ENCODE data around the gene EPHA3.

Gene EPHA3

DNA sequence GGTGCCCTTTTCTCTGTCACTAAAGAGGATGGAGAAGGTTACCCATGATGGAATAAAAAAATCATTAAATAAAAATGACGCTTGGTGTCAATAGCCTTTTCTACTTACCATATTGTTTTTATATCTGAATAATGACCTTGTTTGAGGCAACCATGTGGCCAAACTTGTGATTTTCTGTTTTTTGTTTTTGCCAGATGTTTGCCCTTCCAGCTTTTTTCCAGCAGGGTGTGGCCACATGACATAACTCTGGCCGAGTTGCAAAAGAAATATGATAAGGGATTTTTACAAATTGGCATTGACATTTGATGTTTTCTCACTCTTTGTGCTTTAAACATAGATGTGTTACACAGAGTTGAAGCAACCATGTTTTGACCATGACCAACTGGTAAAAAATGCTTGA is 39.7 kb upstream of the EPHA3 start:
- Histone ChIP-seq H3K14ac (ENCODE audit: low read length) (no peak overlapping the region), H2BK15ac (ENCODE audit: low read length) (no peak overlapping the region), H3K18ac (ENCODE audit: low read length) (no peak overlapping the region), H4K91ac (ENCODE audit: low read depth, low read length, poor library complexity) (no peak overlapping the region), H3K4me3 (ENCODE audit: low read length in 2 of 2) (no peak overlapping the region), H3K4me1 (ENCODE audit: control insufficient read depth in 2 of 2, insufficient read depth in 1 of 2, low read depth in 1 of 2, low read length in 2 of 2) (peaks cover 0 to 3% of the 10 kb centered on the region in 2 donors), H3K9ac (ENCODE audit: low read depth, low read length, poor library complexity) (no peak overlapping the region), H3K4ac (ENCODE audit: low read length) (no peak overlapping the region), H4K8ac (ENCODE audit: low read depth, low read length) (no peak overlapping the region), H2AFZ (ENCODE audit: low read length) (no peak overlapping the region), H3K4me2 (ENCODE audit: insufficient read depth, low read length, poor library complexity, severe bottlenecking) (no peak overlapping the region), H3K23ac (ENCODE audit: low read depth, low read length, poor library complexity) (no peak overlapping the region), H2BK120ac (ENCODE audit: low read depth, low read length) (no peak overlapping the region), H3K27me3 (ENCODE audit: control insufficient read depth in 3 of 3, insufficient read depth in 3 of 3, low read depth in 1 of 3, low read length in 3 of 3) (no peaks in the 10 kb centered on the region), H2BK5ac (ENCODE audit: low read length) (no peak overlapping the region), H2AK5ac (ENCODE audit: low read depth, low read length) (no peak overlapping the region), H3K79me1 (ENCODE audit: low read depth, low read length) (no peaks in the 10 kb centered on the region), H2BK12ac (ENCODE audit: low read length) (no peak overlapping the region), H3K36me3 (replicated peaks in 1 of 2; ENCODE audit: control insufficient read depth in 2 of 2, insufficient read depth in 2 of 2, low read length in 2 of 2) (no peaks in the 10 kb centered on the region), H3K27ac (replicated peaks; ENCODE audit: low read length) (no peak overlapping the region), H3K9me3 (replicated peaks in 1 of 2; ENCODE audit: control insufficient read depth in 2 of 2, insufficient read depth in 1 of 2, low read depth in 1 of 2, low read length in 2 of 2) (no peaks in the 10 kb centered on the region)
- no CpG with 5 or more reads among the region's 2 CpGs for WGBS, 2 donors (ENCODE audit: extremely low coverage in 2 of 2, insufficient read length in 2 of 2, insufficient replicate concordance in 1 of 2)
- DNase-seq (ENCODE audit: low spot score), result no peak

DNA sequence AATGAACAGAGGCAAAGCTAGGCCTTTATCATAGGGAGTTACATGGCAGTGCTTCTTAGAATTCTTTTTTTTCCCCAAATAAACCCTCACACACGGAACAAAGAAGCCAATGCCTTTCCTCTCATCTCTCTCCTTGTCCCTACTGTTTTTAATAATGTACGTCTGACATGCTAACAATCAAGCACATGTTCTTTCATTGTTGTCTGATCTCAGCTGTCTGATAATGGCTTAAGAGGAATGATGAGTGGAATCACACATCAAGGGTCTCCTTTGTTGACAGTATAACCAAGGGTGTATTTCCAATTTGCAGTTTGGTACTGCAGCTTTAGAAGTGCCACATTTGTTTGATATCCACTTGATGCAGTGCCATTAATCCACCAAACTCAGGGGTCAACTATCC is 34.8 kb upstream of the EPHA3 start:
- H3K4ac ChIP-seq (ENCODE audit: low read length), result no peak overlapping the region
- no peak overlapping the region for H3K23ac ChIP-seq (ENCODE audit: low read depth, low read length, poor library complexity)
- H3K27me3 ChIP-seq (ENCODE audit: control insufficient read depth in 3 of 3, insufficient read depth in 3 of 3, low read depth in 1 of 3, low read length in 3 of 3), result no peaks in the 10 kb centered on the region
- H2BK5ac ChIP-seq (ENCODE audit: low read length), result no peak overlapping the region
- H2BK120ac ChIP-seq (ENCODE audit: low read depth, low read length), result no peak overlapping the region
- H3K4me1 ChIP-seq (ENCODE audit: control insufficient read depth in 2 of 2, insufficient read depth in 1 of 2, low read depth in 1 of 2, low read length in 2 of 2), result peaks cover 0 to 4% of the 10 kb centered on the region in 2 donors
- H3K79me1 ChIP-seq (ENCODE audit: low read depth, low read length), result no peaks in the 10 kb centered on the region
- no peak overlapping the region for H2BK15ac ChIP-seq (ENCODE audit: low read length)
- no peak overlapping the region for H3K4me2 ChIP-seq (ENCODE audit: insufficient read depth, low read length, poor library complexity, severe bottlenecking)
- H2AFZ ChIP-seq (ENCODE audit: low read length), result peak overlapping the region; percentile 65
- no peak overlapping the region for H4K91ac ChIP-seq (ENCODE audit: low read depth, low read length, poor library complexity)
- no peak overlapping the region for H3K18ac ChIP-seq (ENCODE audit: low read length)
- H2AK5ac ChIP-seq (ENCODE audit: low read depth, low read length), result no peak overlapping the region
- H3K4me3 ChIP-seq (ENCODE audit: low read length in 2 of 2), result no peak overlapping the region
- no CpG with 5 or more reads among the region's 2 CpGs for WGBS, 2 donors (ENCODE audit: extremely low coverage in 2 of 2, insufficient read length in 2 of 2, insufficient replicate concordance in 1 of 2)
- H3K9ac ChIP-seq (ENCODE audit: low read depth, low read length, poor library complexity), result no peak overlapping the region
- no peak overlapping the region for H3K27ac ChIP-seq (replicated peaks; ENCODE audit: low read length)
- H3K9me3 ChIP-seq (replicated peaks in 1 of 2; ENCODE audit: control insufficient read depth in 2 of 2, insufficient read depth in 1 of 2, low read depth in 1 of 2, low read length in 2 of 2), result no peaks in the 10 kb centered on the region
- no peaks in the 10 kb centered on the region for H3K36me3 ChIP-seq (replicated peaks in 1 of 2; ENCODE audit: control insufficient read depth in 2 of 2, insufficient read depth in 2 of 2, low read length in 2 of 2)
- no peak overlapping the region for H3K14ac ChIP-seq (ENCODE audit: low read length)
- no peak overlapping the region for H2BK12ac ChIP-seq (ENCODE audit: low read length)
- H4K8ac ChIP-seq (ENCODE audit: low read depth, low read length), result no peak overlapping the region
- no peak for DNase-seq (ENCODE audit: low spot score)

- H3K23ac ChIP-seq (ENCODE audit: low read depth, low read length, poor library complexity), result no peak overlapping the region
- H2AK5ac ChIP-seq (ENCODE audit: low read depth, low read length), result no peak overlapping the region
- DNase-seq (ENCODE audit: low spot score), result no peak
- no peak overlapping the region for H4K91ac ChIP-seq (ENCODE audit: low read depth, low read length, poor library complexity)
- no peak overlapping the region for H3K4me3 ChIP-seq (ENCODE audit: low read length in 2 of 2)
- H3K4ac ChIP-seq (ENCODE audit: low read length), result no peak overlapping the region
- H2BK15ac ChIP-seq (ENCODE audit: low read length), result no peak overlapping the region
- no peak overlapping the region for H2BK120ac ChIP-seq (ENCODE audit: low read depth, low read length)
- H3K18ac ChIP-seq (ENCODE audit: low read length), result no peak overlapping the region
- no peak overlapping the region for H3K4me2 ChIP-seq (ENCODE audit: insufficient read depth, low read length, poor library complexity, severe bottlenecking)
- H3K9ac ChIP-seq (ENCODE audit: low read depth, low read length, poor library complexity), result no peak overlapping the region
- H2AFZ ChIP-seq (ENCODE audit: low read length), result no peak overlapping the region
- H3K4me1 ChIP-seq (ENCODE audit: control insufficient read depth in 2 of 2, insufficient read depth in 1 of 2, low read depth in 1 of 2, low read length in 2 of 2), result no peaks in the 10 kb centered on the region
- no peaks in the 10 kb centered on the region for H3K27me3 ChIP-seq (ENCODE audit: control insufficient read depth in 3 of 3, insufficient read depth in 3 of 3, low read depth in 1 of 3, low read length in 3 of 3)
- H3K36me3 ChIP-seq (replicated peaks in 1 of 2; ENCODE audit: control insufficient read depth in 2 of 2, insufficient read depth in 2 of 2, low read length in 2 of 2), result peaks cover 0 to 1% of the 10 kb centered on the region in 2 donors
- no peak overlapping the region for H2BK12ac ChIP-seq (ENCODE audit: low read length)
- no peaks in the 10 kb centered on the region for H3K9me3 ChIP-seq (replicated peaks in 1 of 2; ENCODE audit: control insufficient read depth in 2 of 2, insufficient read depth in 1 of 2, low read depth in 1 of 2, low read length in 2 of 2)
- no peak overlapping the region for H3K27ac ChIP-seq (replicated peaks; ENCODE audit: low read length)
- no peak overlapping the region for H3K14ac ChIP-seq (ENCODE audit: low read length)
- no CpG with 5 or more reads among the region's 1 CpG for WGBS, 2 donors (ENCODE audit: extremely low coverage in 2 of 2, insufficient read length in 2 of 2, insufficient replicate concordance in 1 of 2)
- no peak overlapping the region for H4K8ac ChIP-seq (ENCODE audit: low read depth, low read length)
- no peaks in the 10 kb centered on the region for H3K79me1 ChIP-seq (ENCODE audit: low read depth, low read length)
- H2BK5ac ChIP-seq (ENCODE audit: low read length), result no peak overlapping the region
These were observed 27.5 kb upstream of the EPHA3 start for GRCh38 chr3:89079944-89080343.

GRCh38 chr3:89087851-89088250 is 19.6 kb upstream of the EPHA3 start:
- no peaks in the 10 kb centered on the region for H3K9me3 ChIP-seq (replicated peaks in 1 of 2; ENCODE audit: control insufficient read depth in 2 of 2, insufficient read depth in 1 of 2, low read depth in 1 of 2, low read length in 2 of 2)
- no peak overlapping the region for H2BK5ac ChIP-seq (ENCODE audit: low read length)
- H3K27me3 ChIP-seq (ENCODE audit: control insufficient read depth in 3 of 3, insufficient read depth in 3 of 3, low read depth in 1 of 3, low read length in 3 of 3), result no peaks in the 10 kb centered on the region
- no peaks in the 10 kb centered on the region for H3K36me3 ChIP-seq (replicated peaks in 1 of 2; ENCODE audit: control insufficient read depth in 2 of 2, insufficient read depth in 2 of 2, low read length in 2 of 2)
- H2BK12ac ChIP-seq (ENCODE audit: low read length), result no peak overlapping the region
- no peak overlapping the region for H3K9ac ChIP-seq (ENCODE audit: low read depth, low read length, poor library complexity)
- no peak overlapping the region for H3K18ac ChIP-seq (ENCODE audit: low read length)
- H4K8ac ChIP-seq (ENCODE audit: low read depth, low read length), result no peak overlapping the region
- H3K23ac ChIP-seq (ENCODE audit: low read depth, low read length, poor library complexity), result no peak overlapping the region
- peak overlapping the region; percentile 4 for H2AFZ ChIP-seq (ENCODE audit: low read length)
- H3K4me1 ChIP-seq (ENCODE audit: control insufficient read depth in 2 of 2, insufficient read depth in 1 of 2, low read depth in 1 of 2, low read length in 2 of 2), result no peaks in the 10 kb centered on the region
- H4K91ac ChIP-seq (ENCODE audit: low read depth, low read length, poor library complexity), result no peak overlapping the region
- H3K14ac ChIP-seq (ENCODE audit: low read length), result no peak overlapping the region
- WGBS, 2 donors (ENCODE audit: extremely low coverage in 2 of 2, insufficient read length in 2 of 2, insufficient replicate concordance in 1 of 2), result no CpG with 5 or more reads among the region's 1 CpG
- no peak overlapping the region for H2BK120ac ChIP-seq (ENCODE audit: low read depth, low read length)
- H3K4me3 ChIP-seq (ENCODE audit: low read length in 2 of 2), result no peak overlapping the region
- H3K4ac ChIP-seq (ENCODE audit: low read length), result no peak overlapping the region
- no peak for DNase-seq (ENCODE audit: low spot score)
- no peak overlapping the region for H3K27ac ChIP-seq (replicated peaks; ENCODE audit: low read length)
- H3K4me2 ChIP-seq (ENCODE audit: insufficient read depth, low read length, poor library complexity, severe bottlenecking), result no peak overlapping the region
- no peak overlapping the region for H2AK5ac ChIP-seq (ENCODE audit: low read depth, low read length)
- no peak overlapping the region for H2BK15ac ChIP-seq (ENCODE audit: low read length)
- no peaks in the 10 kb centered on the region for H3K79me1 ChIP-seq (ENCODE audit: low read depth, low read length)

Measured in neuronal stem cell (in vitro differentiated cells).